IMR-90 (cell line): ENCODE results near the gene KIF25. TPM values are rescaled to one million over a fixed set of nuclear protein-coding genes. Genes with fewer than 3 reads are reported as not detected.

Source experiments
- ATAC-seq: fragments of 200-7000 bp; cut with Tn5 transposase; 2 replicates; pipeline ENCODE4 v1.9.1; 2020; ENCODE audit warnings: low read depth, mild to moderate bottlenecking, moderate library complexity
- BruUV-seq: library from RNA; stranded (reverse); fragments of 400-500 nt; replicated peaks from 2 replicates; lab custom pipeline; 2021; lab: Mats Ljungman, UMichigan
- CTCF ChIA-PET: fragments of 300-600 bp; formaldehyde crosslinking; extraction: SDS; loops from one replicate; lab custom pipeline; 2021; ENCODE audit warnings: antibody characterized with exemption; lab: Yijun Ruan, JAX
- POLR2A ChIA-PET: fragments of 300-600 bp; sonication (Branson Sonifier 250); formaldehyde crosslinking; loops from one replicate; lab custom pipeline; 2022; ENCODE audit warnings: antibody characterized with exemption; ENCODE audit not compliant: unreplicated experiment; lab: Charles Lee
- DNase-seq: peaks from one replicate; pipeline ENCODE4 v3.0.0; 2013
- H2AFZ ChIP-seq: replicated peaks from 2 replicates; pipeline ENCODE3; 2013; ENCODE audit warnings: low read length, mild to moderate bottlenecking; ENCODE audit not compliant: poor library complexity
- H2AK5ac ChIP-seq: 2 replicates; pipeline ENCODE4 v1.6.1; 2013; ENCODE audit warnings: low read depth, low read length, inconsistent platforms
- H2AK9ac ChIP-seq: replicated peaks from 2 replicates; pipeline ENCODE3; 2013; ENCODE audit warnings: mild to moderate bottlenecking, low read depth, low read length, moderate library complexity; ENCODE audit not compliant: poor library complexity
- H2BK120ac ChIP-seq: 2 replicates; pipeline ENCODE4 v1.6.1; 2013; ENCODE audit warnings: low read depth, low read length, inconsistent platforms
- H2BK15ac ChIP-seq: 3 replicates; pipeline ENCODE4 v1.6.1; 2013; ENCODE audit warnings: low read depth, low read length, inconsistent platforms
- H2BK20ac ChIP-seq: 2 replicates; pipeline ENCODE4 v1.6.1; 2013; ENCODE audit warnings: low read depth, mild to moderate bottlenecking, inconsistent platforms, low read length, moderate library complexity
- H2BK5ac ChIP-seq: 2 replicates; pipeline ENCODE4 v1.6.1; 2013; ENCODE audit warnings: mild to moderate bottlenecking, low read depth, low read length, inconsistent platforms; ENCODE audit not compliant: poor library complexity, severe bottlenecking
- H3K14ac ChIP-seq: replicated peaks from 2 replicates; pipeline ENCODE4 v1.6.1; 2013; ENCODE audit warnings: low read depth, low read length, inconsistent platforms
- H3K18ac ChIP-seq: 2 replicates; pipeline ENCODE4 v1.6.1; 2013; ENCODE audit warnings: low read depth, low read length, control low read depth
- H3K23ac ChIP-seq: 2 replicates; pipeline ENCODE4 v1.6.1; 2013; ENCODE audit warnings: low read depth, low read length, inconsistent platforms
- H3K27ac ChIP-seq: 2 replicates; pipeline ENCODE4 v1.5.1; 2013; ENCODE audit warnings: mild to moderate bottlenecking, control low read depth, low read length; ENCODE audit not compliant: insufficient read depth
- H3K27me3 ChIP-seq: 2 replicates; pipeline ENCODE4 v1.6.1; 2013; ENCODE audit warnings: low read length; ENCODE audit not compliant: control insufficient read depth, insufficient read depth
- H3K36me3 ChIP-seq: 2 replicates; pipeline ENCODE4 v1.6.1; 2013; ENCODE audit warnings: low read length, mixed read lengths; ENCODE audit not compliant: control insufficient read depth, insufficient read depth
- H3K4ac ChIP-seq: 2 replicates; pipeline ENCODE4 v1.6.1; 2013; ENCODE audit warnings: low read depth, low read length, inconsistent platforms
- H3K4me1 ChIP-seq: 2 replicates; pipeline ENCODE4 v1.6.1; 2013; ENCODE audit warnings: low read length, mixed read lengths; ENCODE audit not compliant: control insufficient read depth, insufficient read depth
- H3K4me2 ChIP-seq: 2 replicates; pipeline ENCODE4 v1.6.1; 2013; ENCODE audit warnings: low read depth, mild to moderate bottlenecking, control low read depth, low read length, moderate library complexity
- H3K4me3 ChIP-seq: 2 replicates; pipeline ENCODE4 v1.5.1; 2013; ENCODE audit warnings: low read depth, mild to moderate bottlenecking, control low read depth, low read length, moderate library complexity; ENCODE audit not compliant: insufficient read depth
- H3K56ac ChIP-seq: 2 replicates; pipeline ENCODE4 v1.6.1; 2013; ENCODE audit warnings: low read length, inconsistent platforms; ENCODE audit not compliant: insufficient read depth; ENCODE audit errors: extremely low read depth
- H3K79me1 ChIP-seq, 2 experiments: 2 replicates each; pipeline ENCODE4 v1.6.1; 2013; ENCODE audit warnings: low read length in 2 of 2, inconsistent platforms in 1 of 2, low read depth in 1 of 2
- H3K9ac ChIP-seq: 2 replicates; pipeline ENCODE4 v1.6.1; 2013; ENCODE audit warnings: low read depth, low read length, control low read depth
- H3K9me1 ChIP-seq: 2 replicates; pipeline ENCODE4 v1.6.1; 2013; ENCODE audit warnings: low read length, inconsistent platforms; ENCODE audit not compliant: insufficient read depth
- H3K9me3 ChIP-seq: 2 replicates; pipeline ENCODE4 v1.6.1; 2013; ENCODE audit warnings: low read length; ENCODE audit not compliant: control insufficient read depth, insufficient read depth
- H4K20me1 ChIP-seq: 2 replicates; pipeline ENCODE4 v1.6.1; 2013; ENCODE audit warnings: low read length, inconsistent platforms; ENCODE audit not compliant: insufficient read depth
- H4K5ac ChIP-seq: 2 replicates; pipeline ENCODE4 v1.6.1; 2013; ENCODE audit warnings: mild to moderate bottlenecking, low read depth, low read length, control low read depth
- H4K8ac ChIP-seq, 2 experiments: 2 replicates each; pipeline ENCODE4 v1.6.1; 2013; ENCODE audit warnings: low read depth in 2 of 2, low read length in 2 of 2, control low read depth in 1 of 2, inconsistent platforms in 1 of 2
- H4K91ac ChIP-seq: 2 replicates; pipeline ENCODE4 v1.6.1; 2013; ENCODE audit warnings: low read depth, low read length, inconsistent platforms; ENCODE audit not compliant: insufficient read depth
- CEBPB ChIP-seq: IDR thresholded peaks from 2 replicates; pipeline ENCODE4 v1.6.1; 2012; ENCODE audit warnings: low read depth, low read length, improper control_type of control experiment
- CHD1 ChIP-seq: IDR thresholded peaks from 2 replicates; pipeline ENCODE4 v1.6.1; 2012; ENCODE audit warnings: low read depth, low read length, improper control_type of control experiment
- ELK1 ChIP-seq: fragments of 150-350 bp; IDR thresholded peaks from 2 replicates; pipeline ENCODE4 v1.6.1; 2016; ENCODE audit warnings: low read depth, mild to moderate bottlenecking, low read length, moderate library complexity, borderline replicate concordance
- FOS ChIP-seq: fragments of 150-350 bp; IDR thresholded peaks from 2 replicates; pipeline ENCODE4 v1.6.1; 2016; ENCODE audit warnings: low read depth, low read length
- MAFK ChIP-seq: IDR thresholded peaks from 2 replicates; pipeline ENCODE4 v1.6.1; 2012; ENCODE audit warnings: low read depth, low read length, improper control_type of control experiment
- MAZ ChIP-seq: IDR thresholded peaks from 2 replicates; pipeline ENCODE4 v1.6.1; 2012; ENCODE audit warnings: low read depth, mild to moderate bottlenecking, low read length, improper control_type of control experiment, moderate library complexity, borderline replicate concordance
- MXI1 ChIP-seq: IDR thresholded peaks from 2 replicates; pipeline ENCODE4 v1.6.1; 2012; ENCODE audit warnings: low read depth, mild to moderate bottlenecking, low read length, moderate library complexity, borderline replicate concordance
- NFE2L2 ChIP-seq: fragments of 150-350 bp; IDR thresholded peaks from 2 replicates; pipeline ENCODE4 v1.6.1; 2016; ENCODE audit warnings: low read depth, mild to moderate bottlenecking, low read length
- POLR2A ChIP-seq: IDR thresholded peaks from 2 replicates; pipeline ENCODE4 v1.6.1; 2012; ENCODE audit warnings: mild to moderate bottlenecking, low read depth, low read length
- RAD21 ChIP-seq: IDR thresholded peaks from 2 replicates; pipeline ENCODE4 v1.6.1; 2012; ENCODE audit warnings: low read length, improper control_type of control experiment
- RCOR1 ChIP-seq: IDR thresholded peaks from 2 replicates; pipeline ENCODE4 v1.6.1; 2012; ENCODE audit warnings: mild to moderate bottlenecking, low read length, improper control_type of control experiment; ENCODE audit not compliant: insufficient replicate concordance
- USF2 ChIP-seq: fragments of 150-350 bp; IDR thresholded peaks from 2 replicates; pipeline ENCODE4 v1.6.1; 2017; ENCODE audit warnings: mild to moderate bottlenecking, antibody characterized with exemption, low read length, low read depth
- WGBS, 2 experiments: methylation state at CpG; one replicate each; pipeline versions ENCODE4 v1.1.5 to v1.1.7; 2013; ENCODE audit warnings: missing lambda C conversion rate in 2 of 2; ENCODE audit not compliant: insufficient read length in 1 of 2; ENCODE audit errors: extremely low coverage in 2 of 2; 5-methylcytosine and 5-hydroxymethylcytosine counted together
- dilution Hi-C: fragments of 300-500 bp; cut with HindIII; formaldehyde crosslinking; loops from one replicate; pipeline ENCODE4 v1.14.3; 2018; ENCODE audit warnings: low sequenced_read_pairs; ENCODE audit not compliant: unreplicated experiment
- in situ Hi-C: fragments of 300-500 bp; cut with MboI; formaldehyde crosslinking; loops from 3 replicates; pipeline ENCODE4 v1.14.3; 2019; ENCODE audit warnings: low sequenced_read_pairs, inconsistent platforms, mixed read lengths
- intact Hi-C: fragments of 100-400 bp; cut with micrococcal nuclease; formaldehyde crosslinking; loops from 2 replicates; pipeline ENCODE4 v1.10.0; 2022
- polyA plus RNA-seq, 3 experiments: library from polyadenylated mRNA; depleted of rRNA; stranded (reverse); fragments of >200 nt; gene quantifications; 2 replicates each; pipeline ENCODE4 v1.2.3, GENCODE V29; 2012; ENCODE audit warnings: low replicate concordance in 1 of 3
- total RNA-seq: library from RNA; depleted of rRNA; stranded (reverse); fragments of >200 nt; gene quantifications from 2 replicates; pipeline ENCODE4 v1.2.3, GENCODE V29; 2012

KIF25 gene
- total and polyA plus RNA-seq, 2 of the 4 experiments (the other 2 are of a cell fraction): not detected

- POLR2A ChIA-PET: no interaction called here
- no peak overlapping the region for H3K4me3 ChIP-seq
- 73% methylated on average over 29 of the region's 34 CpGs; no CpG with 5 or more reads in 1 of the 2 experiments for WGBS, 2 experiments
- TF ChIP-seq RCOR1: no peak
- no peak for TF ChIP-seq MAZ
- no peak for TF ChIP-seq NFE2L2
- no peak for TF ChIP-seq CHD1
- no peak for TF ChIP-seq RAD21
- TF ChIP-seq MXI1: no peak
- TF ChIP-seq POLR2A: no peak
- no peak for TF ChIP-seq ELK1
- no peak for TF ChIP-seq MAFK
- no peak for TF ChIP-seq FOS
- no peak for TF ChIP-seq CEBPB
- no peak for TF ChIP-seq USF2
- no peaks in the 10 kb centered on the region; the same call in 1 of the 2 replicates for H4K20me1 ChIP-seq
- no peak for DNase-seq
- H2AFZ ChIP-seq: no peak overlapping the region
- H3K14ac ChIP-seq: no peak overlapping the region
- no peak overlapping the region for H4K5ac ChIP-seq
- CTCF ChIA-PET: interaction anchor here (1.0 kb wide), 1 partner anchor 13 kb away, joined by 3 read pairs; no protein-coding TSS in a partner anchor
- no peak overlapping the region for H2BK15ac ChIP-seq
- dilution Hi-C loops: no loop called here
- in situ Hi-C loops: no loop called here
- H3K4me2 ChIP-seq: no peak overlapping the region
- H2BK120ac ChIP-seq: no peak overlapping the region
- H3K4me1 ChIP-seq: peaks cover 15% of the 10 kb centered on the region; the same call in 1 of the 2 replicates
- H2BK5ac ChIP-seq: no peak overlapping the region
- no peak overlapping the region for H2BK20ac ChIP-seq
- no peak for ATAC-seq
- H3K23ac ChIP-seq: no peak overlapping the region
- H3K9me1 ChIP-seq: no peaks in the 10 kb centered on the region
- no peak overlapping the region for H4K91ac ChIP-seq
- no peak overlapping the region for H3K56ac ChIP-seq
- intact Hi-C loops: loop anchor here (2.0 kb wide), 2 partner anchors 43 to 83 kb away; no protein-coding TSS in a partner anchor
- H4K8ac ChIP-seq: no peak overlapping the region
- no peaks in the 10 kb centered on the region for H3K36me3 ChIP-seq
- no peak overlapping the region for H3K27ac ChIP-seq
- H2AK9ac ChIP-seq: no peak overlapping the region
- no TSS peak for BruUV-seq
- H3K79me1 ChIP-seq: no peaks in the 10 kb centered on the region
- no peaks in the 10 kb centered on the region; the same call in 1 of the 2 replicates for H3K27me3 ChIP-seq
- no peaks in the 10 kb centered on the region for H3K9me3 ChIP-seq
- no peak overlapping the region for H3K4ac ChIP-seq
- no peak overlapping the region for H3K9ac ChIP-seq
- H2AK5ac ChIP-seq: no peak overlapping the region
- H3K18ac ChIP-seq: no peak overlapping the region; the same call in 1 of the 2 replicates
Measured at GRCh38 chr6:168089186-168090063, 92.0 kb downstream of the KIF25 start.
